ENCODE data around the gene EXOC3L4. TPM values are rescaled to one million over a fixed set of nuclear protein-coding genes. Genes with fewer than 3 reads are reported as not detected.

EXOC3L4 gene
- polyA plus RNA-seq, 2 of the 4 experiments (the other 2 are of a cell fraction), result 1.5 to 4.3 TPM

- H3K4me3 ChIP-seq, result no peak overlapping the region
- ChIA-PET POLR2A (interaction anchor here (0.5 to 1.0 kb wide), 2 partner anchors 11 to 35 kb away, joined by 3 to 5 read pairs; no protein-coding TSS in a partner anchor), CTCF (interaction anchor here (0.7 to 3.0 kb wide), 8 partner anchors 9 to 1254 kb away, joined by 3 to 12 read pairs (median 3); no protein-coding TSS in a partner anchor)
- ATAC-seq (peak; percentile 35 to 49), FAIRE-seq (no peak), DNase-seq (ENCODE audit: low read depth in 1 of 2, low spot score in 1 of 2) (peak in 1 of 2 experiments; percentile 79)
- peak overlapping the region; percentile 90 to 97 for H3K27ac ChIP-seq
- peak overlapping the region; percentile 49 for H3K4me2 ChIP-seq
- 29% methylated on average over 8 of the region's 8 CpGs for WGBS (ENCODE audit: missing lambda C conversion rate)
- H3K4me1 ChIP-seq, result peaks cover 72% of the 10 kb centered on the region
- no peaks in the 10 kb centered on the region for H3K9me3 ChIP-seq
- TF ChIP-seq CEBPB (IDR thresholded peaks at IDR 0.05) (peak; percentile 46 to 77; a peak in 3 of 4 replicates), MAX (IDR thresholded peaks at IDR 0.05) (0 out of 2 replicates have a peak, but pooled peaks have one; percentile 13), JUNB (IDR thresholded peaks at IDR 0.05) (peak; percentile 45), EP300 (IDR thresholded peaks at IDR 0.05) (peak in 1 of 2 experiments; percentile 20; a peak in 1 of 5 replicates), E2F6 (IDR thresholded peaks at IDR 0.05; ENCODE audit: borderline replicate concordance, low read depth) (no peak), SREBF2 (IDR thresholded peaks at IDR 0.05) (no peak), JUN (IDR thresholded peaks at IDR 0.05) (peak; percentile 43 to 44; a peak in 2 of 5 replicates), FOSL2 (IDR thresholded peaks at IDR 0.05) (no peak), FOSL2 (CRISPR knock-in tag; IDR thresholded peaks at IDR 0.05) (peak; percentile 53)
- TF ChIP-seq, protein P1, sequence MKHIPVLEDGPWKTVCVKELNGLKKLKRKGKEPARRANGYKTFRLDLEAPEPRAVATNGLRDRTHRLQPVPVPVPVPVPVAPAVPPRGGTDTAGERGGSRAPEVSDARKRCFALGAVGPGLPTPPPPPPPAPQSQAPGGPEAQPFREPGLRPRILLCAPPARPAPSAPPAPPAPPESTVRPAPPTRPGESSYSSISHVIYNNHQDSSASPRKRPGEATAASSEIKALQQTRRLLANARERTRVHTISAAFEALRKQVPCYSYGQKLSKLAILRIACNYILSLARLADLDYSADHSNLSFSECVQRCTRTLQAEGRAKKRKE (CRISPR knock-in tag; IDR thresholded peaks at IDR 0.05; ENCODE audit: low read depth), result no peak
- TF ChIP-seq, protein P2, sequence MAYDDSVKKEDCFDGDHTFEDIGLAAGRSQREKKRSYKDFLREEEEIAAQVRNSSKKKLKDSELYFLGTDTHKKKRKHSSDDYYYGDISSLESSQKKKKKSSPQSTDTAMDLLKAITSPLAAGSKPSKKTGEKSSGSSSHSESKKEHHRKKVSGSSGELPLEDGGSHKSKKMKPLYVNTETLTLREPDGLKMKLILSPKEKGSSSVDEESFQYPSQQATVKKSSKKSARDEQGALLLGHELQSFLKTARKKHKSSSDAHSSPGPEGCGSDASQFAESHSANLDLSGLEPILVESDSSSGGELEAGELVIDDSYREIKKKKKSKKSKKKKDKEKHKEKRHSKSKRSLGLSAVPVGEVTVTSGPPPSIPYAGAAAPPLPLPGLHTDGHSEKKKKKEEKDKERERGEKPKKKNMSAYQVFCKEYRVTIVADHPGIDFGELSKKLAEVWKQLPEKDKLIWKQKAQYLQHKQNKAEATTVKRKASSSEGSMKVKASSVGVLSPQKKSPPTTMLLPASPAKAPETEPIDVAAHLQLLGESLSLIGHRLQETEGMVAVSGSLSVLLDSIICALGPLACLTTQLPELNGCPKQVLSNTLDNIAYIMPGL (CRISPR knock-in tag; IDR thresholded peaks at IDR 0.05; ENCODE audit: borderline replicate concordance), result no peak
Observed at GRCh38 chr14:103067231-103067954, 27.1 kb upstream of the EXOC3L4 start.

GRCh38 chr14:103068351-103069073 lies 26.0 kb upstream of the EXOC3L4 start:
- Histone ChIP-seq H3K4me1 (peaks cover 83% of the 10 kb centered on the region), H3K27ac (peak overlapping the region; percentile 90 to 97), H3K9me3 (no peaks in the 10 kb centered on the region), H3K4me2 (peak overlapping the region; percentile 49), H3K4me3 (no peak overlapping the region)
- TF ChIP-seq, protein P1 (CRISPR knock-in tag; IDR thresholded peaks at IDR 0.05; ENCODE audit: low read depth), result no peak
- TF ChIP-seq JUNB (IDR thresholded peaks at IDR 0.05), result no peak
- no peak for TF ChIP-seq SREBF2 (IDR thresholded peaks at IDR 0.05)
- no peak for TF ChIP-seq CBX8 (IDR thresholded peaks at IDR 0.05)
- TF ChIP-seq HOXA7 (CRISPR knock-in tag; IDR thresholded peaks at IDR 0.05), result no peak
- TF ChIP-seq RNF2 (IDR thresholded peaks at IDR 0.05; ENCODE audit: borderline replicate concordance, low read depth), result no peak
- no peak for TF ChIP-seq FOXS1 (CRISPR knock-in tag; IDR thresholded peaks at IDR 0.05)
- no peak for TF ChIP-seq HOXB13 (CRISPR knock-in tag; IDR thresholded peaks at IDR 0.05; ENCODE audit: low read depth)
- no peak for TF ChIP-seq POLR2A (IDR thresholded peaks at IDR 0.05; ENCODE audit: low read length)
- ChIA-PET POLR2A (no interaction called here), CTCF (interaction anchor here (0.6 to 3.0 kb wide), 12 partner anchors 8 to 374 kb away, joined by 3 to 12 read pairs (median 3); no protein-coding TSS in a partner anchor)
- DNase-seq (ENCODE audit: low read depth in 1 of 2, low spot score in 1 of 2), result no peak
- 87% methylated on average over 21 of the region's 22 CpGs for WGBS (ENCODE audit: missing lambda C conversion rate)
- FAIRE-seq, result no peak
- ATAC-seq, result no peak
